Mesodermal cell (in vitro differentiated cells): ENCODE measurements around the gene SSRP1.

Source experiments
- H3K27ac ChIP-seq: 2 replicates; pipeline ENCODE4 v1.7.0; 2013; ENCODE audit warnings: mild to moderate bottlenecking, low read depth, low read length, moderate library complexity; ENCODE audit not compliant: severe bottlenecking
- H3K36me3 ChIP-seq: 2 replicates; pipeline ENCODE4 v1.7.1; 2013; ENCODE audit warnings: mild to moderate bottlenecking, low read length, moderate library complexity; ENCODE audit not compliant: control insufficient read depth, insufficient read depth
- H3K4me1 ChIP-seq: one replicate; pipeline ENCODE4 v1.7.1; 2013; ENCODE audit warnings: mild to moderate bottlenecking, low read length; ENCODE audit not compliant: insufficient read depth, control insufficient read depth, poor library complexity, severe bottlenecking
- H3K4me3 ChIP-seq: 2 replicates; pipeline ENCODE4 v1.7.0; 2013; ENCODE audit warnings: low read length, control low read depth, mild to moderate bottlenecking; ENCODE audit not compliant: insufficient read depth, poor library complexity, severe bottlenecking; ENCODE audit errors: extremely low read depth
- H3K9me3 ChIP-seq: 2 replicates; pipeline ENCODE4 v1.7.1; 2013; ENCODE audit warnings: mild to moderate bottlenecking, low read length, moderate library complexity; ENCODE audit not compliant: control insufficient read depth
- WGBS, 2 experiments: methylation state at CpG; one replicate each; pipeline ENCODE4 v1.1.5; 2013; ENCODE audit warnings: missing lambda C conversion rate in 2 of 2; ENCODE audit not compliant: insufficient coverage in 2 of 2; 5-methylcytosine and 5-hydroxymethylcytosine counted together

Gene SSRP1

GRCh38 chr11:57306940-57307565, 28.6 kb downstream of the SSRP1 start:
- peaks cover 46% of the 10 kb centered on the region for H3K4me1 ChIP-seq
- no peaks in the 10 kb centered on the region for H3K9me3 ChIP-seq
- WGBS, 2 experiments, result 88 to 94% methylated on average over 4 to 9 of the region's 9 CpGs
- no peak overlapping the region for H3K27ac ChIP-seq
- peaks cover 82% of the 10 kb centered on the region for H3K36me3 ChIP-seq
- H3K4me3 ChIP-seq, result no peak overlapping the region

GRCh38 chr11:57306161-57306876, 29.4 kb downstream of the SSRP1 start:
- H3K4me3 ChIP-seq, result no peak overlapping the region
- H3K36me3 ChIP-seq, result peaks cover 85% of the 10 kb centered on the region
- 96 to 98% methylated on average over 11 to 13 of the region's 15 CpGs for WGBS, 2 experiments
- peaks cover 39% of the 10 kb centered on the region for H3K4me1 ChIP-seq
- no peaks in the 10 kb centered on the region for H3K9me3 ChIP-seq
- H3K27ac ChIP-seq, result no peak overlapping the region

- Histone ChIP-seq H3K4me1 (peaks cover 35% of the 10 kb centered on the region), H3K4me3 (no peak overlapping the region), H3K9me3 (no peaks in the 10 kb centered on the region), H3K27ac (no peak overlapping the region), H3K36me3 (peaks cover 89% of the 10 kb centered on the region)
- WGBS, 2 experiments, result 92 to 95% methylated on average over 7 to 8 of the region's 8 CpGs
These were observed 30.2 kb downstream of the SSRP1 start for GRCh38 chr11:57305523-57305922.

- H3K4me3 ChIP-seq, result no peak overlapping the region
- WGBS, 2 experiments, result 88 to 97% methylated on average over 1 to 3 of the region's 8 CpGs
- H3K4me1 ChIP-seq, result peaks cover 24% of the 10 kb centered on the region
- H3K36me3 ChIP-seq, result peaks cover 89% of the 10 kb centered on the region
- H3K27ac ChIP-seq, result no peak overlapping the region
- H3K9me3 ChIP-seq, result no peaks in the 10 kb centered on the region
These were observed 31.6 kb downstream of the SSRP1 start for GRCh38 chr11:57303990-57304579.

- H3K27ac ChIP-seq, result no peak overlapping the region
- H3K9me3 ChIP-seq, result no peaks in the 10 kb centered on the region
These were observed 32.3 kb downstream of the SSRP1 start for GRCh38 chr11:57303280-57303989.

GRCh38 chr11:57302489-57302888, 33.2 kb downstream of the SSRP1 start:
- WGBS, 2 experiments, result 94 to 99% methylated on average over 6 to 15 of the region's 15 CpGs
- H3K4me1 ChIP-seq, result peaks cover 16% of the 10 kb centered on the region
- H3K36me3 ChIP-seq, result peaks cover 89% of the 10 kb centered on the region
- H3K4me3 ChIP-seq, result no peak overlapping the region
- H3K27ac ChIP-seq, result no peak overlapping the region
- no peaks in the 10 kb centered on the region for H3K9me3 ChIP-seq

More at GRCh38 chr11:57303280-57303989, 32.3 kb downstream of the SSRP1 start:
- Histone ChIP-seq H3K4me1 (peaks cover 20% of the 10 kb centered on the region), H3K36me3 (peaks cover 89% of the 10 kb centered on the region), H3K4me3 (no peak overlapping the region)
- WGBS, 2 experiments, result 88 to 92% methylated on average over 16 to 17 of the region's 17 CpGs

GRCh38 chr11:57301711-57302423, 33.8 kb downstream of the SSRP1 start:
- H3K9me3 ChIP-seq, result no peaks in the 10 kb centered on the region
- peaks cover 10% of the 10 kb centered on the region for H3K4me1 ChIP-seq
- no peak overlapping the region for H3K27ac ChIP-seq
- peaks cover 87% of the 10 kb centered on the region for H3K36me3 ChIP-seq
- H3K4me3 ChIP-seq, result no peak overlapping the region
- WGBS, 2 experiments, result 98% methylated on average over 20 to 27 of the region's 27 CpGs

GRCh38 chr11:57300785-57301184, 34.9 kb downstream of the SSRP1 start:
- 89 to 90% methylated on average over 2 to 6 of the region's 10 CpGs for WGBS, 2 experiments
- Histone ChIP-seq H3K36me3 (peaks cover 95% of the 10 kb centered on the region), H3K4me3 (no peak overlapping the region), H3K9me3 (no peaks in the 10 kb centered on the region), H3K4me1 (peaks cover 9% of the 10 kb centered on the region), H3K27ac (no peak overlapping the region)

GRCh38 chr11:57299150-57299737, 36.4 kb downstream of the SSRP1 start:
- WGBS, 2 experiments, result 100% methylated on average over 1 to 2 of the region's 5 CpGs
- H3K36me3 ChIP-seq, result peaks cover 92% of the 10 kb centered on the region
- H3K9me3 ChIP-seq, result no peaks in the 10 kb centered on the region
- H3K4me1 ChIP-seq, result peaks cover 3% of the 10 kb centered on the region
- no peak overlapping the region for H3K4me3 ChIP-seq
- H3K27ac ChIP-seq, result no peak overlapping the region

- peaks cover 71% of the 10 kb centered on the region for H3K36me3 ChIP-seq
- WGBS, 2 experiments, result 100% methylated on average over 1 of the region's 2 CpGs
- no peak overlapping the region for H3K27ac ChIP-seq
- H3K4me3 ChIP-seq, result no peak overlapping the region
- H3K4me1 ChIP-seq, result peaks cover 6% of the 10 kb centered on the region
- H3K9me3 ChIP-seq, result no peaks in the 10 kb centered on the region
These were observed 38.5 kb downstream of the SSRP1 start for GRCh38 chr11:57297221-57297620.
